ENCODE results near the gene CYFIP1. TPM values are rescaled to one million over a fixed set of nuclear protein-coding genes. Genes with fewer than 3 reads are reported as not detected.
A peak's percentile ranks its signal among the peaks of the same experiment; 100 is the strongest.

Gene CYFIP1
- total RNA-seq, 4 donors from 2014 or later = 86.8 to 131 (median 105) TPM

- no peak for TF ChIP-seq CTCF (IDR thresholded peaks at IDR 0.05)
- no peak for TF ChIP-seq POLR2A (IDR thresholded peaks at IDR 0.05; ENCODE audit: low read depth)
- no peak for TF ChIP-seq EP300 (IDR thresholded peaks at IDR 0.05)
- TF ChIP-seq POLR2AphosphoS5 (IDR thresholded peaks at IDR 0.05) = no peak
- H3K9me3 ChIP-seq = no peaks in the 10 kb centered on the region
- 0% methylated on average over 44 of the region's 88 CpGs for WGBS
- H3K27me3 ChIP-seq = no peaks in the 10 kb centered on the region
- DNase-seq (ENCODE audit: extremely low spot score) = no peak
- peaks cover 10 to 27% (median 23%) of the 10 kb centered on the region in 4 donors for H3K4me1 ChIP-seq
- intact Hi-C loops (cut with DNase I) = loop anchor here (2.0 kb wide), 1 partner anchor 57 kb away; no protein-coding TSS in a partner anchor
- peak overlapping the region; percentile 76 to 91 (median 85) for H3K27ac ChIP-seq (replicated peaks in 1 of 4)
- peak overlapping the region; percentile 77 to 98 (median 85) for H3K4me3 ChIP-seq
- H3K36me3 ChIP-seq = no peaks in the 10 kb centered on the region
Measured at GRCh38 chr15:22979238-22980188, 655 bp downstream of the CYFIP1 start.

GRCh38 chr15:22978691-22979237 is 1.4 kb downstream of the CYFIP1 start:
- WGBS = 18% methylated on average over 18 of the region's 22 CpGs
- intact Hi-C loops (cut with DNase I) = no loop called here

GRCh38 chr15:22974745-22975144 is 5.4 kb downstream of the CYFIP1 start:
- H3K4me3 ChIP-seq = no peak overlapping the region
- TF ChIP-seq EP300 (IDR thresholded peaks at IDR 0.05) = no peak
- TF ChIP-seq POLR2A (IDR thresholded peaks at IDR 0.05; ENCODE audit: low read depth) = no peak
- no peak for TF ChIP-seq POLR2AphosphoS5 (IDR thresholded peaks at IDR 0.05)
- TF ChIP-seq CTCF (IDR thresholded peaks at IDR 0.05) = no peak
- DNase-seq (ENCODE audit: extremely low spot score) = no peak
- intact Hi-C loops (cut with DNase I) = no loop called here
- no peaks in the 10 kb centered on the region for H3K36me3 ChIP-seq
- no peaks in the 10 kb centered on the region for H3K27me3 ChIP-seq
- H3K4me1 ChIP-seq = peaks cover 7 to 30% (median 18%) of the 10 kb centered on the region in 4 donors
- WGBS = 66% methylated on average over 4 of the region's 4 CpGs
- no peaks in the 10 kb centered on the region for H3K9me3 ChIP-seq
- H3K27ac ChIP-seq (replicated peaks in 1 of 4) = no peak overlapping the region

More at GRCh38 chr15:22978691-22979237, 1.4 kb downstream of the CYFIP1 start:
- H3K4me3 ChIP-seq = peak overlapping the region; percentile 77 to 98 (median 85)
- DNase-seq (ENCODE audit: extremely low spot score) = no peak
- H3K36me3 ChIP-seq = no peaks in the 10 kb centered on the region
- H3K9me3 ChIP-seq = no peaks in the 10 kb centered on the region
- TF ChIP-seq EP300 (IDR thresholded peaks at IDR 0.05) (no peak), CTCF (IDR thresholded peaks at IDR 0.05) (no peak), POLR2AphosphoS5 (IDR thresholded peaks at IDR 0.05) (no peak), POLR2A (IDR thresholded peaks at IDR 0.05; ENCODE audit: low read depth) (no peak)
- H3K4me1 ChIP-seq = peaks cover 10 to 30% (median 24%) of the 10 kb centered on the region in 4 donors
- peak overlapping the region in 1 of 4 donors; percentile 91 for H3K27ac ChIP-seq (replicated peaks in 1 of 4)
- no peaks in the 10 kb centered on the region for H3K27me3 ChIP-seq

GRCh38 chr15:22973987-22974386 is 6.2 kb downstream of the CYFIP1 start:
- no peaks in the 10 kb centered on the region for H3K36me3 ChIP-seq
- TF ChIP-seq POLR2A (IDR thresholded peaks at IDR 0.05; ENCODE audit: low read depth) = no peak
- TF ChIP-seq POLR2AphosphoS5 (IDR thresholded peaks at IDR 0.05) = no peak
- no peak for DNase-seq (ENCODE audit: extremely low spot score)
- no peak overlapping the region for H3K4me3 ChIP-seq
- intact Hi-C loops (cut with DNase I) = no loop called here
- WGBS = 78% methylated on average over 4 of the region's 4 CpGs
- H3K27ac ChIP-seq (replicated peaks in 1 of 4) = no peak overlapping the region
- H3K4me1 ChIP-seq = peaks cover 7 to 25% (median 15%) of the 10 kb centered on the region in 4 donors
- no peaks in the 10 kb centered on the region for H3K27me3 ChIP-seq
- H3K9me3 ChIP-seq = no peaks in the 10 kb centered on the region

- Histone ChIP-seq H3K4me1 (peaks cover 8 to 26% (median 15%) of the 10 kb centered on the region in 4 donors), H3K27ac (replicated peaks in 1 of 4) (no peak overlapping the region), H3K27me3 (no peaks in the 10 kb centered on the region), H3K9me3 (no peaks in the 10 kb centered on the region), H3K36me3 (no peaks in the 10 kb centered on the region), H3K4me3 (no peak overlapping the region)
- DNase-seq (ENCODE audit: extremely low spot score) = no peak
- intact Hi-C loops (cut with DNase I) = no loop called here
- no peak for TF ChIP-seq POLR2A (IDR thresholded peaks at IDR 0.05; ENCODE audit: low read depth)
- TF ChIP-seq CTCF (IDR thresholded peaks at IDR 0.05) = no peak
- TF ChIP-seq EP300 (IDR thresholded peaks at IDR 0.05) = no peak
- no peak for TF ChIP-seq POLR2AphosphoS5 (IDR thresholded peaks at IDR 0.05)
- 67% methylated on average over 5 of the region's 5 CpGs for WGBS
Measured at GRCh38 chr15:22973286-22973685, 6.9 kb downstream of the CYFIP1 start.
